Activated CD4-positive, alpha-beta T cell treated with anti-CD3 and anti-CD28 coated beads, Interleukin-2, amount 10 ng/mL, durations not matched to agents 7 days and 5 days (primary cell): ENCODE results near the gene ARMC6. TPM values are rescaled to one million over a fixed set of nuclear protein-coding genes. Genes with fewer than 3 reads are reported as not detected.

ENCODE experiments used
- CTCF ChIA-PET: fragments of 350-600 bp; sonication (Branson Sonifier 250); formaldehyde crosslinking; loops from one replicate; lab custom pipeline; 2021; ENCODE audit warnings: antibody characterized with exemption; lab: Charles Lee
- POLR2A ChIA-PET: fragments of 350-600 bp; sonication (Branson Sonifier 250); formaldehyde crosslinking; loops from one replicate; lab custom pipeline; 2021; ENCODE audit warnings: antibody characterized with exemption; lab: Charles Lee
- DNase-seq: peaks from one replicate; pipeline ENCODE4 v3.0.0-alpha.2; 2020
- H3K27ac Mint-ChIP-seq: one replicate; pipeline ENCODE4 v1.8.0; 2021; ENCODE audit warnings: mild to moderate bottlenecking, moderate library complexity, mixed read lengths
- H3K27me3 Mint-ChIP-seq: one replicate; pipeline ENCODE4 v1.8.0; 2021; ENCODE audit warnings: mixed read lengths
- H3K36me3 Mint-ChIP-seq: one replicate; pipeline ENCODE4 v1.8.0; 2021; ENCODE audit warnings: low read depth, mixed read lengths
- H3K4me1 Mint-ChIP-seq: one replicate; pipeline ENCODE4 v1.8.0; 2021; ENCODE audit warnings: mixed read lengths
- H3K4me3 Mint-ChIP-seq: one replicate; pipeline ENCODE4 v1.8.0; 2021; ENCODE audit warnings: mild to moderate bottlenecking, moderate library complexity, mixed read lengths
- H3K9me3 Mint-ChIP-seq: one replicate; pipeline ENCODE4 v1.8.0; 2021; ENCODE audit warnings: mixed read lengths
- total RNA-seq, 2 experiments: library from RNA; stranded (reverse); gene quantifications; one replicate each; pipeline ENCODE4 v1.2.3, GENCODE V29; 2021

ARMC6 gene
- total RNA-seq, 2 experiments from 2014 or later, result 38.6 to 39.3 TPM

DNA sequence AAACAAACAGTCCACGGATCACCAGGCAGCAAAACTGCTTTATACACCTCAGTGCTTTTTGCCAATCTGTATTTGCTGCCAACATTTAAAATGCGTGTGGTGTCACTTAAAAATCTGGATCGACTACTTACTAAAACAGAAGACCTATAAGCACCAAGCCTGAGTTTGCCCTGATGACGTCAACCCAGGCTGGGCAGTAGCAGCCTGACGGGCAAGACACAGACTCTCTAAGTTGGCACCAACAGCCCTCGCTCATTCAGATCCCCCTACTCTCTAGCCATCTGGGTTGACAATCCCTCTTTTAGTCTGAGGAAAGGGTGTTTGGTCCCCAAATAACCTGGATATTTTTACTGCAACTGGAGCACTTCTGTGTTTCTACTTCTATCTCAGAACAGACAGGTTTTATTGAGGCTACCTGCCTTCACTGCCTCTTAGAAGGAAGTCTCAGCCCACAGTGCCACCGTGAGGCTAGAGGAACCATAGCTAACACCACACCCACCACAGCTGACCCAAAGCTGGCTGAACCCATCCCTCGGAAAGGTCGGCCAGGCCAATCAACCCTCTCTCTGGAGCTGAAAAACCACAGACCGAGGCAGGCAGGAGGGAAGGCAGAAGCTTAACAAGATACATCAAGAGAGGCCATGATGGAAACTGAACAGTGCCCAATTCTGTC is 7.0 kb upstream of the ARMC6 start:
- POLR2A ChIA-PET, result no interaction called here
- peaks cover 59% of the 10 kb centered on the region for H3K36me3 Mint-ChIP-seq
- H3K4me3 Mint-ChIP-seq, result no peak overlapping the region
- H3K9me3 Mint-ChIP-seq, result no peaks in the 10 kb centered on the region
- no peak overlapping the region for H3K27ac Mint-ChIP-seq
- H3K4me1 Mint-ChIP-seq, result peaks cover 34% of the 10 kb centered on the region
- CTCF ChIA-PET, result no interaction called here
- no peaks in the 10 kb centered on the region for H3K27me3 Mint-ChIP-seq
- no peak for DNase-seq

DNA sequence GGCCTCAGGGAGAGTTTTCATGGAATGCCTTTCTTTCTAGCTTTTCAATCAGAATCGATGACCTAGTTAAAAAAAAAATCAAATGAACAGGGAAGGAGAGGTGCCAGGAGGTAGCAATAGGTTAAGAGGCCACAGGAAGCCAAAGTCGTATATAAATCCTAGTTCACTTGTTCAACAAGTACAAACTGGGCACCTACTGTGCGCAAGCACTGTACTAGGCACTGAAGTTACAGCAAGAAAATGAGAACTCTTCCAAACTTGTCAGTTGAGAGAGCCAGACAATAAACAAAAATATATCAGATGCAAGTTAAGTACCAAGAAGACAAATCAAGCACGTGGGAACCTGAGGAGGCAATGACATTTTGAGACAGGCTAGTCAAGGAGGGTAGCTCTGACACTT is 6.2 kb upstream of the ARMC6 start:
- Mint-ChIP-seq H3K27me3 (no peaks in the 10 kb centered on the region), H3K36me3 (peaks cover 63% of the 10 kb centered on the region), H3K9me3 (no peaks in the 10 kb centered on the region), H3K4me3 (no peak overlapping the region), H3K4me1 (peaks cover 38% of the 10 kb centered on the region), H3K27ac (no peak overlapping the region)
- no peak for DNase-seq
- ChIA-PET CTCF (interaction anchor here (0.6 kb wide), 1 partner anchor 350 kb away, joined by 3 read pairs; no protein-coding TSS in a partner anchor), POLR2A (no interaction called here)

DNA sequence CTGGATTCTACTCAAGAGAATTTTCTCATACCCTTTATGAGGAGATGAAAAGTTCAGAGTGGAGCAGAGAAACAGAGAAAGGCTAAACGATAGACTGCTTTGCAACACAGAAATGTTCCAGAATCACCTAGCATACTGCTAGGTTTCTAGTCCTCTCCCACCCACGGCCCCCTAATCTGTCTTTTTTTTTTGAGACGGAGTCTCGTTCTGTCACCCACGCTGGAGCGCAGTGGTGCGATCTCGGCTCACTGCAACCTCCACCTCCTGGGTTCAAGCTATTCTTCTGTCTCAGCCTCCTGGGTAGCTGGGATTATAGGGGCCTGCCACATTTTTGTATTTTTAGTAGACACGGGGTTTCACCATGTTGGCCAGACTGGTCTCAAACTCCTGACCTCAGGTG is 4.9 kb upstream of the ARMC6 start:
- ChIA-PET POLR2A (no interaction called here), CTCF (no interaction called here)
- Mint-ChIP-seq H3K27me3 (no peaks in the 10 kb centered on the region), H3K9me3 (no peaks in the 10 kb centered on the region), H3K36me3 (peaks cover 56% of the 10 kb centered on the region), H3K4me1 (peaks cover 29% of the 10 kb centered on the region), H3K4me3 (no peak overlapping the region), H3K27ac (no peak overlapping the region)
- no peak for DNase-seq

DNA sequence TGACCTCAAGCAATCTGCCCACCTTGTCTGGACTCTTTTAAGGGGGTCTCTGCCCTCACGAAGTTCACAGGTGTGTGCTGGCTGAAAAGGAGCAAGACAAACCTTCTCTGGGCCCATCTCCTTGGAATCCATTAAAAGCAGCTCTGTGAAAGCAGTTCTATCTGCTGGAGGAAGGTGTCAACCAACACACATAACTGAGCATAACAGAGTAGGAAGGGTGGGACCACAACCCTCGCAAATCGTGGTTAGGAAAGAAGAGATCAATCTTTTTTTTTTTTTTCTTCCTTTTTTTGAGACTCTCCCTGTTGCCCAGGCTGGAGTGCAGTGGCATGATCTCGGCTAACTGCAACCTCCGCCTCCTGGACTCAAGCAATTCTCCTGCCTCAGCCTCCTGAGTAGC is 1.5 kb upstream of the ARMC6 start:
- Mint-ChIP-seq H3K4me1 (peaks cover 47% of the 10 kb centered on the region), H3K9me3 (no peaks in the 10 kb centered on the region), H3K27me3 (no peaks in the 10 kb centered on the region), H3K36me3 (peaks cover 41% of the 10 kb centered on the region), H3K4me3 (peak overlapping the region; percentile 99), H3K27ac (peak overlapping the region; percentile 97)
- DNase-seq, result peak; percentile 15
- ChIA-PET CTCF (interaction anchor here (0.6 kb wide), 1 partner anchor 35 kb away, joined by 4 read pairs; no protein-coding TSS in a partner anchor), POLR2A (no interaction called here)

DNA sequence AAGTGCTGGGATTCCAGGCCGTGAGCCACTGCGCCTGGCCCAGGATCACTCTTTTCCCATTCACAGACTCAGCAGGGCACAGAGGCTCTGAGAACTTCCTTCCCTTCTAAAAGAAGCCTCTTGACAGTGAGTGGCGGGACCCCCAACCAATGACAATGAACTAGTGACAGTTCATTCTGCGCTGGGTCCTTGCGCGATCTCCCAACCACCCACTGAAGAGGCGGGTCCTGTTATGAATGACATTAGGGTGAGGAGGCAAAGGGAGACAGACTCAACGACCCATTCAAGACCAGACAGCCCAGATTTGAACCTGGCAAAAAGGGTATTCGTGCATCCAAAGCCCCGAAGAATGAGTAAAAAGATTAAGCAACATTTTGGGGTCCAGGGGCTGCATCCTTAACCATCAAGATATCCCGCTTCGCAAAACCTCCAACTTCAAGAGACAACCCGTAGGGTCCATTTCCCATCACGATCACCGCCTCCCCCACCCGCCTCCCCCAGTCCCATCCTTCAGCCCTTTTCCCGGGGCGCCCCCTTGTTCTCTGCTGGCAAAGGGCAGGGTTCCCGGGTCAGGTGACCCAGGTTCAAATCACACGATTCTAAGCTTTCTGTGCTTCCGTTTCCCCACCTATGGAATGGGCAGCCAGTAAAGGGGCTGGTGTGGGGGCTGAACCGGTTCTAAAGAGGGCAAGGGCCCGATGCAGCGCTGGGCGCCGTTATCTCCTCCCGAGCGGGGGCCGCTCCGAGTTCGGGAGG is 805 bp upstream of the ARMC6 start:
- Mint-ChIP-seq H3K4me3 (peak overlapping the region; percentile 99), H3K9me3 (no peaks in the 10 kb centered on the region), H3K36me3 (peaks cover 38% of the 10 kb centered on the region), H3K4me1 (peaks cover 43% of the 10 kb centered on the region), H3K27ac (peak overlapping the region; percentile 97), H3K27me3 (no peaks in the 10 kb centered on the region)
- ChIA-PET POLR2A (no interaction called here), CTCF (no interaction called here)
- DNase-seq, result peak; percentile 93

DNA sequence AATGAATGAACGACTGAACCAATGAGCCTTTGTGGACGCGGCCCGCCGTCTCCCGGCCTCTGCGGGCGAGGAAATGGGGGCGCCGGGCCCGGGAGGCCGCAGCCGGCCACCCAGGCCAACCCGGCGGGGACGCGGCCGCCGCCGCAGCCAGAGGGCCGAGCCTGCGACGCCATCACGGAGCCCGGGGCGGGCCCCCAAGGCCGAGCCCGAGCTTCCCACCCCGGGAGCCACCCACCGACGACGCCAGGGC is 302 bp upstream of the ARMC6 start:
- peak overlapping the region; percentile 99 for H3K4me3 Mint-ChIP-seq
- H3K36me3 Mint-ChIP-seq, result peaks cover 38% of the 10 kb centered on the region
- CTCF ChIA-PET, result no interaction called here
- peaks cover 43% of the 10 kb centered on the region for H3K4me1 Mint-ChIP-seq
- no peaks in the 10 kb centered on the region for H3K27me3 Mint-ChIP-seq
- POLR2A ChIA-PET, result no interaction called here
- no peak for DNase-seq
- H3K9me3 Mint-ChIP-seq, result no peaks in the 10 kb centered on the region
- H3K27ac Mint-ChIP-seq, result peak overlapping the region; percentile 97

DNA sequence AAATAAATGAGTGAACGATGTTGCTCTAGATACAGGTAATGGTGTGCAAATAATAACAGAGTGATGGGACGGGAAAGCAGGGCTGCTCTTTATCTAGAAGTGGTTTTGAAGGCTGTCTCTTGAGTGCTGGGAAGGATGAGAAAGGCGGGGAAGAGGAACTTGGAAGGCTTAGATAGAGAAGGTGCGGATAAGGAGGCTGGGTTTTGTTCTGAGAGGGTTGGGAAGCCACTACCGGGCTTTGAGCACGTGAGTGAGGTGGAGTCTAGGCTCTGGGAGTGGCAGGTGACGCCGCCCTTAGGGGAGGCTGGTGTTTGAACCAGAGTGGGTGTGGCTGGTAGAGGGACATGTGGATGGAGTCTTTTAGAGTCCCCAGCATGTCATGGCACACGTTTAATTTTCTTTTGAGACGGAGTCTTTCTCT is 811 bp downstream of the ARMC6 start:
- Mint-ChIP-seq H3K36me3 (peaks cover 39% of the 10 kb centered on the region), H3K4me3 (peak overlapping the region; percentile 81), H3K27ac (peak overlapping the region; percentile 94), H3K4me1 (peaks cover 45% of the 10 kb centered on the region), H3K9me3 (no peaks in the 10 kb centered on the region), H3K27me3 (no peaks in the 10 kb centered on the region)
- CTCF ChIA-PET, result interaction anchor here (0.6 kb wide), 1 partner anchor 46 kb away, joined by 3 read pairs; no protein-coding TSS in a partner anchor
- DNase-seq, result peak; percentile 88
- POLR2A ChIA-PET, result interaction anchor here (0.6 kb wide), 1 partner anchor 115 kb away, joined by 5 read pairs; the partner anchor contains the start of gene COPE

DNA sequence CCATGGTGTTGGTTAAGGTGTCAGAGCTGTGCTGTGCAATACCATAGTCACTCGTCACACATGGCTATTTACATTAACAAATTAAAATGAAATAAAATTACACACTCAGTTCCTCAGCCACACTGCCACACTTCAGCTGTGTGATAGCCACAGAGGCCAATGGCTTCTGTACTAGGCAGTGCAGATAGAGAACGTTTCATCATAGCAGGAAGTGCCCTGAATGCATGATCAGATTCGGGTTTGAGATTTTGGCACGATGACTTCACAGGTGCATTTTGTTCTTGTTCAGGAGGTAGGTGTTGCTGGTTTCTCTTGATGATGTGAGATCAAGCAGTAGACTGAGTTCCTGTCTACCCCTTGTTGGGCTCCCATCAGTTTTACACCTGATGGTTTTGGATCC is 6.5 kb downstream of the ARMC6 start:
- ChIA-PET POLR2A (no interaction called here), CTCF (no interaction called here)
- H3K4me1 Mint-ChIP-seq, result peaks cover 35% of the 10 kb centered on the region
- H3K4me3 Mint-ChIP-seq, result no peak overlapping the region
- H3K27ac Mint-ChIP-seq, result peak overlapping the region; percentile 71
- DNase-seq, result peak; percentile 44
- no peaks in the 10 kb centered on the region for H3K27me3 Mint-ChIP-seq
- no peaks in the 10 kb centered on the region for H3K9me3 Mint-ChIP-seq
- peaks cover 33% of the 10 kb centered on the region for H3K36me3 Mint-ChIP-seq

DNA sequence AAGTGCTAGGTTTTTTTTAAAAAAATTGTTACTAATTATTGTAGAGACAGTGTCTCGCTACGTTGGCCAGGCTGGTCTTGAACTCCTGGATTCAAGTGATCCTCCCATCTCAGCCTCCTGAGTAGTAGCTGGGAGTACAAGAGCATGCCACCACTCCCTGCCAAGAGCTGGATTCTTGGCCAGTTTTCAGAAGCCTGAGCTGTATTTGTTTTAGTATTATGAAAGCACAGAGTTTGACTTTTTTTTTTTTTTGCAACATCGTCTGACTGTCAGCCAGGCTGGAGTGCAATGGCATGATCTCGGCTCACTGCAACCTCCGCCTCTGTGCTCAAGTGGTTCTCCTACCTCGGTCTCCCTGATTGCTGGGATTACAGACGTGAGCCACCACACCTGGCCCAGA is 7.0 kb downstream of the ARMC6 start:
- Mint-ChIP-seq H3K27ac (peak overlapping the region; percentile 71), H3K4me1 (peaks cover 29% of the 10 kb centered on the region), H3K27me3 (no peaks in the 10 kb centered on the region), H3K9me3 (no peaks in the 10 kb centered on the region), H3K4me3 (no peak overlapping the region), H3K36me3 (peaks cover 33% of the 10 kb centered on the region)
- ChIA-PET CTCF (no interaction called here), POLR2A (no interaction called here)
- DNase-seq, result no peak

DNA sequence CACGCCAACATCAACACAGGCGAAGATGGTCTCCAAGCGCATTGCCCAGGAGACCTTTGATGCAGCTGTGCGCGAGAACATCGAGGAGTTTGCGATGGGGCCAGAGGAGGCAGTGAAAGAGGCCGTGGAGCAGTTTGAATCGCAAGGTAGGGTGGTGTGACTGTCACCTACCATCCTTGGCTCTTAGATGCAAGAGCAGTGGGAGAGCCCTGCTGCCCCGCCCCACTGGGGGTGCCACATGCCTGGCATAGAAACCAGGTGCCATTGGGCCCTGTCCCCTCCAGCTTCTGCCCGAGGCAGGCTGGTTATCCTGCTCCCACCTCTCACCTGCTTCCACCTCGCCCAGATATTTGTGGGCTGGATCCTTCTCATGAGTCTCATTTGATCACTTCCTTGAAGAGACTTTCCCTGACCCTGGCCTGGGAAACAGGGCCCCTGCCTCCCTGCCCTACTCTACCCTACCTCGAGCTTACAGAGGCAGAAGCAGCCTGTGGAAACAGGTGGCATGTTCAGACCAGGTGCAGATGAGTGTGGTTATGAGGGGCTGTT is 9.4 kb downstream of the ARMC6 start:
- H3K27ac Mint-ChIP-seq, result no peak overlapping the region
- no peak for DNase-seq
- peaks cover 19% of the 10 kb centered on the region for H3K4me1 Mint-ChIP-seq
- no peak overlapping the region for H3K4me3 Mint-ChIP-seq
- ChIA-PET CTCF (interaction anchor here (0.6 kb wide), 1 partner anchor 55 kb away, joined by 5 read pairs; no protein-coding TSS in a partner anchor), POLR2A (no interaction called here)
- H3K9me3 Mint-ChIP-seq, result no peaks in the 10 kb centered on the region
- H3K36me3 Mint-ChIP-seq, result peaks cover 30% of the 10 kb centered on the region
- H3K27me3 Mint-ChIP-seq, result no peaks in the 10 kb centered on the region

DNA sequence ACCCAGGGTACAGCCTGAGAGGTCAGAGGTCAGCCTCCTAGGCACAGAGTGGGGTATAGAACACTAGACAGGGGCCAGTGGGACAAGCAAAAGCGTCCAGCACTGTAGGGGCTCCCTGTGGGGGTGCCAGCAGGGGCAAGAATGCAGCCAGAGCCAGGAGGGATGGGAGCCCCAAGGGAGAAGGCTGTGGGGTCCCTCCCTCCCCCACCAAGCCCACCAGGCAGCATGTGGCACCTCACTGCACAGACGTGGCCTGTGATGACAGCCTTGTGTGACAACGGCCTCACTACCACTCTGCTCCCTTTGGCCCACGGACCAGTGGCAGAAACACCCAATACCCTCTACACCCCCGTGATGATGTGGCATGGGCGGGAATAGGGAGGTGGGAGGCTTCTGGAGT is 10.1 kb downstream of the ARMC6 start:
- Mint-ChIP-seq H3K36me3 (peaks cover 27% of the 10 kb centered on the region), H3K27me3 (no peaks in the 10 kb centered on the region), H3K9me3 (no peaks in the 10 kb centered on the region), H3K4me1 (peaks cover 19% of the 10 kb centered on the region), H3K27ac (no peak overlapping the region), H3K4me3 (no peak overlapping the region)
- DNase-seq, result no peak
- CTCF ChIA-PET, result interaction anchor here (0.6 kb wide), 1 partner anchor 54 kb away, joined by 5 read pairs; no protein-coding TSS in a partner anchor
- POLR2A ChIA-PET, result no interaction called here

DNA sequence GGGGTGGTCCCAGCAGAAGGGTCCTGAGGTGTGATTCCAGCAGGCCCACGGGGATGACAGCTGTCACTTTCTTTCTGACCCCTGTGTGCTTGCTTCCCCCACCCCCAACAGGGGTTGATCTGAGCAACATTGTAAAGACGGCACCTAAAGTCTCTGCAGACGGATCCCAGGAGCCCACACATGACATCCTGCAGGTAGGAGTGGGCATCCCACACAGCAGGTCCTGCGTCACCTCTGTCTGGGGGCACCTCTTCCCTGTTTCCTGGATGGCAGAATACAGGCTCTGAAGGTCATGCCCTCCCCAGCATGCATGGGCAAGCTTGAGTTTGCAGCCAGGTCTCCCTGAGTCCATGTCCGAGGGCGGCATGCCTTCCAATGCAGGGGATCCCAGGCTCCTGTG is 10.5 kb downstream of the ARMC6 start:
- H3K9me3 Mint-ChIP-seq, result no peaks in the 10 kb centered on the region
- H3K27me3 Mint-ChIP-seq, result no peaks in the 10 kb centered on the region
- CTCF ChIA-PET, result no interaction called here
- no peak overlapping the region for H3K4me3 Mint-ChIP-seq
- H3K36me3 Mint-ChIP-seq, result peaks cover 30% of the 10 kb centered on the region
- DNase-seq, result no peak
- POLR2A ChIA-PET, result no interaction called here
- H3K4me1 Mint-ChIP-seq, result peaks cover 19% of the 10 kb centered on the region
- H3K27ac Mint-ChIP-seq, result no peak overlapping the region

DNA sequence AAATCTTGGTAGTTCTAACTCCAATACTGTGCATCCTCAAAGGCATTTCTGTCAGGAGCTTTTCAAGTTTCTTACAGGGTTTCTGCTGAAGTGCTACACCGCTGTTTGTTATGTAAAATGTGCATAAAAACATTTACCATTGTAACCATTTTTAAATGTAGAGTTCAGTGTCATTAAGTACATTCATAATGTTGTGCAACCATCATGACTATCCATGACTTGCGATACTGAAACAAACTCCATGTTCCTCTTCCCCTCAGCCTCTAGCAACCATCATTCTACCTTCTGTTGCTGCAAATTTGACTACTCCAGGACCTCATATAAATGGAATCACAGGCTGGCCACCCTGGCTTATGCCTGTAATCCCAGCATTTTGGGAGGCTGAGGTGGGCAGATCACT is 16.0 kb downstream of the ARMC6 start:
- H3K4me3 Mint-ChIP-seq, result no peak overlapping the region
- peak overlapping the region; percentile 46 for H3K27ac Mint-ChIP-seq
- CTCF ChIA-PET, result no interaction called here

More for the DNA sequence above, 16.0 kb downstream of the ARMC6 start:
- Mint-ChIP-seq H3K27me3 (no peaks in the 10 kb centered on the region), H3K4me1 (no peaks in the 10 kb centered on the region), H3K9me3 (no peaks in the 10 kb centered on the region), H3K36me3 (peaks cover 29% of the 10 kb centered on the region)
- POLR2A ChIA-PET, result no interaction called here
- DNase-seq, result no peak
